Prostate gland (tissue), 2 donors: Measurements from ENCODE around the gene GABRG3.

Source experiments
- CTCF ChIP-seq, 4 experiments: fragments of 200-600 bp in 2 of 4; fragments of 450-650 bp in 2 of 4; sonication (generic) in 2 of 4; IDR thresholded peaks; 1 replicate in 3 of 4; 2 replicates in 1 of 4; pipeline ENCODE4 v1.5.1; 2016 to 2019; ENCODE audit warnings: antibody characterized with exemption in 4 of 4, mild to moderate bottlenecking in 2 of 4, moderate library complexity in 2 of 4
- POLR2A ChIP-seq: fragments of 450-650 bp; IDR thresholded peaks from one replicate; pipeline ENCODE4 v1.6.1; 2016; ENCODE audit warnings: antibody characterized with exemption, mild to moderate bottlenecking
- POLR2AphosphoS5 ChIP-seq: sonication (generic); formaldehyde crosslinking; IDR thresholded peaks from one replicate; pipeline ENCODE4 v1.6.1; 2017; ENCODE audit warnings: antibody characterized with exemption

GRCh38 chr15:27342991-27343390, 372.0 kb downstream of the GABRG3 start:
- TF ChIP-seq POLR2A (no peak), CTCF (IDR thresholded peaks at IDR 0.05) (no peak), POLR2AphosphoS5 (no peak)
